HG03558 (cell line): Measurements from ENCODE around the gene MAP4K5.

Experiments
- ATAC-seq: cut with Tn5 transposase; IDR thresholded peaks from one replicate; pipeline ENCODE4 v1.9.1; 2021; ENCODE audit warnings: moderate number of reproducible peaks; ENCODE audit not compliant: unreplicated experiment; ENCODE audit errors: extremely low read depth

MAP4K5 gene

GRCh38 chr14:50377550-50378085, 154.8 kb downstream of the MAP4K5 start:
- ATAC-seq, result no peak

- ATAC-seq, result no peak
Observed at GRCh38 chr14:50375760-50376159, 156.6 kb downstream of the MAP4K5 start.

DNA sequence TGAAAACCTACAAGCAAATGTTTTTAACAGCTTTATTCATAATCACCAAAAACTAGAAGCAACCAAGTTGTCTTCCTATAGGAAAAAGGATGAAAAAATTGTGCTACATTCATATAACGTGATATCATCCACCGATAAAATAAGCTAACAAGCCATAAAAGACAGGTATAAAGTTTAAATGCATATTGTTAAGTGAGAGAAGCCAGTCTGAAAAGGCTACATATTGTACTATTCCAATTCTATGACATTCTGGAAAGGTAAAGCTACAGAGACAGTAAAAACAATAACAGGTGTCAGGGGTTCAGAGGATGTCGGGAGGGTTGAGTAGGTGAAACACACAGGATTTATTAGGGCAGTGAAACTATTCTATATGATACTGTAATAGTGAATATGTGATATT, 158.4 kb downstream of the MAP4K5 start:
- ATAC-seq, result no peak

GRCh38 chr14:50371546-50371945, 160.8 kb downstream of the MAP4K5 start:
- ATAC-seq, result no peak
